Measurements from ENCODE around the gene PELI3. TPM values are rescaled to one million over a fixed set of nuclear protein-coding genes. Genes with fewer than 3 reads are reported as not detected.

PELI3 gene
- total RNA-seq, 1 donor from 2014 or later, result 13.5 TPM

DNA sequence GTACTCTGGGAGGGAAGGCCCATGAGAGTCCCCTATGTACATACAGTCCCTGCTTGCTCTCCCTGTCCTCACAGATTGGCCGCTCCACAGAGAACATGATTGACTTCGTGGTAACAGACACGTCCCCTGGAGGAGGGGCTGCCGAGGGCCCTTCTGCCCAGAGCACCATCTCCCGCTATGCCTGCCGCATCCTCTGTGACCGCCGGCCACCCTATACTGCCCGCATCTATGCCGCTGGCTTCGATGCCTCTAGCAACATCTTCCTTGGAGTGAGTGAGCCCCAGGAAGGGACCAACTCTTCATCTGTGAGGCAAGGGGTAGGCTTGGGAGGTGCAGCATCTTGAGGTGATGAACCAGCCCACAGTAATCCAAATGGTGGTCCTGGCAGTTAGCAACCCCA is 6.5 kb downstream of the PELI3 start:
- DNase-seq (ENCODE audit: low spot score in 2 of 2) (no peak), FAIRE-seq (no peak)

DNA sequence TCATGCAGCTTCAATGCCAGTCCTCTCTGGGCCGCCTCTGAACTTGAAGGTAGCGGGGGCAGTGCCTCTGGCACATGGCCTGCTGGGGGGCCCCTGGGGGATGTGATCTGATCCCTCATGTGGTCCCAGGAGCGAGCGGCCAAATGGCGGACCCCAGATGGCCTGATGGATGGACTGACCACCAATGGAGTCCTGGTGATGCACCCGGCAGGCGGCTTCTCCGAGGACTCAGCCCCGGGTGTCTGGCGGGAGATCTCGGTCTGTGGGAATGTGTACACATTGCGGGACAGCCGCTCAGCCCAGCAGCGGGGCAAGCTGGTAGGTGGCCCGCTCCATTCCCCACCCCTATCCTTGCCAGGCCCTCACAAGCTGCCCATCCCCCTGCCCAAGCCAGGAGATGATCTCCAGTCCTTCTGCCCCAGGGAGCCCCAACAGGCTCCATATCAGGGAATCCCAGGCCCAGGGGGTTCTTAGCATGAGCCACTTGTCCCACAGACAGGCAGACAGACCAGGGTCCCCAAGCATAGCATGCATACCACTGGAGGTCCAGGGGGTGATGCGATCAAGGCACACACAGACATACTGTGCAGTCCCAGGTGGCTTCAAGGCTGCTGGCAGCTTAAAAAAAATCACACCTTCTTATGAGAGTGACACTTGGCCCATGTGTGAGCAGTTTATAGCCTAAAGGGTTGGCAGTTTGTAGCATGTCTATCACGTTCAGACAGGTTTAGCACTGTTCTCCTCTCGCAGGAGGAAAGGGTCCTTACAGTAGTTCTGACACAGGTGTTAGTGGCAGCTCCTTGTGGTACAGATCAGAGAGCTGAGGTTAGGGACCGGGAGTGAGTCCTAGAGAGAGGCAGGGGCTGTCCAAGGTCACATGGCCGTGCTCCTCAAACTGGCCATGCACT is 7.2 kb downstream of the PELI3 start:
- no peak for FAIRE-seq
- no peak for DNase-seq (ENCODE audit: low spot score in 2 of 2)

DNA sequence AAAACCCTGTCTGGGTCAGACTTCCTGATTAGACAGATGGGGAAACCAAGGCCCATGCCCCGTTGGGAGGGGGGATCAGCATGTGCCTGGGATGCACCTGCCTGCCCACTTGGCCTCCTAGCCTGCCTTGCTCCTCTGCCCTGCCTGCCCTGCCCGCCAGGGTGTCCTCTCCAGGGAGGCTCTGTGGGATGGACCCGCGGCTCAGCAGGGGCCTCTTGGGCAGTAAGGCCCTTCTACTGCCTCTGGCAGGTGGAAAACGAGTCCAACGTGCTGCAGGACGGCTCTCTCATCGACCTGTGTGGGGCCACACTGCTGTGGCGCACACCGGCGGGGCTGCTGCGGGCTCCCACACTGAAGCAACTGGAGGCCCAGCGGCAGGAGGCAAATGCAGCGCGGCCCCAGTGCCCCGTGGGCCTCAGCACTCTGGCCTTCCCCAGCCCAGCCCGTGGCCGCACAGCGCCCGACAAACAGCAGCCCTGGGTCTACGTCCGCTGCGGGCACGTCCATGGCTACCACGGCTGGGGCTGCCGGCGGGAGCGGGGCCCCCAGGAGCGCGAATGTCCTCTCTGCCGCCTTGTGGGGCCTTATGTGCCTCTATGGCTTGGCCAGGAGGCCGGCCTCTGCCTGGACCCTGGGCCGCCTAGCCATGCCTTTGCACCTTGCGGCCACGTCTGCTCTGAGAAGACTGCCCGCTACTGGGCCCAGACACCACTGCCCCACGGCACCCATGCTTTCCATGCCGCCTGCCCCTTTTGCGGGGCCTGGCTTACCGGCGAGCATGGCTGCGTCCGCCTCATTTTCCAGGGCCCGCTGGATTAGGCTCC is 8.9 kb downstream of the PELI3 start:
- DNase-seq (ENCODE audit: low spot score in 2 of 2) (no peak), FAIRE-seq (no peak)

DNA sequence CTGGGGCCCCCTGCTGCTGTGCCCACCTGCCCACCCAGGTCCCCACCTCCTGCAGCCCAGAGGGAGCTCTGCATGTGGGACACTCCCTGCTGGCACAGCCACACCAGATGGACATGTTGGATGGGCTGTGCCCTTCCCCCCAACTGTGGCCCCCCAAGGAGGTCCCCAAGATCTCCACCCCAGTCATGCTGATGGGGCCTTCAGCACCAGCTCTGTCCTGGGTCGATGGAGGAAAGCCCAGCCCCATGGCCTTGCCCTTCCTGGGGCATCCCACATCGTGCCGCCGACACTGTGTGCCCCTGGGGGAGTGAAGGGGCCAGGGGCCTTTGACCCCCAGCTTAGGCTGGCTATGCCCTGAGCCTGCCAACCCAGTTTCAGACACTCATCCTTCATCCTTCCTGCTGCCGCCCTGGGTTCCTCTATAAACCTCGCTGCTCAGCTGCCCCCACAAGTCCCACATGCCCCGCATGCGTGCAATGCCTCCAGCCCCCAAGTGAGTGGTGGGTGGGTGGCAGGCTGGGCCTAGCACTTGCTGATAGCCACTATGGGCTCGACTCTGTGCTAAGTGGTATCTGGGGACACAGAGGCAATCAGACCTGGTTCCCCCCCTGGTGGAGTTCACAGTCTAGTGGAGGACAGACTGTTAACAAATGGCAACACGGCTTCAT is 9.6 kb downstream of the PELI3 start:
- DNase-seq (ENCODE audit: low spot score in 2 of 2) (no peak), FAIRE-seq (no peak)

DNA sequence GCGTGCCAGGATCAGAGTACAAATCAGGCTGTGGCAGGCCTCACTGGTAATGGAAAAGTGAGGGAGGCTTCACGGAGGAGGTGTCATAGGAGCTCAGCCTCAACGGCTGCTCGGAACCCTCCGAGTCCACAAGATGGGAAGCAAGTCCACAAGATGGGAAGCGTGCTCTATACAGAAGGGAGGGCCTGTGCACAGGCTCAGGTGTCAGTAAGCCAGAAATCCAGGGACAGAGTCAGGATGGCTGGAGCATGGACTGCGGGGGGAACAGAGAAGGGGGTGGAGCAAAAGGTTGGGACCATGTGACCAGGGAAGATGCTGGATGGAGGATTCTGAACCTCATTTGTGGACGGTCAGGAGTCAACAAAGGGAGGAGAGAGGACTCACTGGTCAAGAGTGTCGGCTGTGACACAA is 10.1 kb downstream of the PELI3 start:
- DNase-seq (ENCODE audit: low spot score in 2 of 2), result peak in 1 of 2 donors; percentile 54
- FAIRE-seq, result no peak

DNA sequence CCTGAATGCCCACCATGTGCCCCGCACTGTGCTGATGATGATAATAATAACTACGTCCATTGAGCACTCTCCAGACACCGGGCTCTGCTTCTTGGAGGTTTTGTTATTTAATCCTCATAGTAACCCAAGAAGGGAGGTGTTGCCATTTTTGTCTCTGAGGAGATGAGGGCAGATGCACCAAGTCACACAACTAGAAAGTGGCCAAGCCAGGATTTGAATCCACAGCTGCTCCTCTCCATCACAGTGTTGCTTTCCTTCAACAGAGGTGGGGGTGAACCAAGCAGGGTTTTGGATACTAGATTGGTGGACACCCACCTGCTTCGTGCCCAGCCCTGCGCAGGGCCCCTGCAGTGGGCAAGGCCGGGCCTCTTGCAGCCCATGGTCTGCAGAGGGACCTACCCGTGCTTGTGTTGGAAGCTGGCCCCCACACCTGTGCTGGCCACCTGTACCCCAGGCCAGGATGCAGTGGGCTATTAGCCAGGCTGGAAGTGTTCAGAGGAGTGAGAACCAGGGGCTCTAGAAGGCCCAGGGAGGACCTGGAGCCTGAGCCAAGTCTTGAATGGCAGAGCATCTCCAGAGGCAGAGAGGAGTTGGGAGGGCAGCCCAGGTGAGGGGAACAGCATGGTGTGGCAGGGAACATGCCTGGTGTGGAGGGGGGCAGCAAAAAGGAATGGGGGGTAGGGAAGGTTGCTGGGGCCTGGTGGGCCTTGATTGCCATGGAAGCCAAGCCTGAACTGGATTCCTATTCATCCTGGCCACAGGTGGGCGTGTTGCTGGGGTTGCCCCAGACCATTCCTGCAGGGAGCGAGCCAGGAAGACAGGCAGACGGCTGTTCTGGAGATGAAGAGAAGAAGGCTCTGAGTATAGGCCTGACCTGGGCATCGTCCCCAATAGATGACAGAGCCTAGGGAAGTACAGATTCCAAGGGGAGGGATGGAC is 10.8 kb downstream of the PELI3 start:
- FAIRE-seq, result no peak
- no peak for DNase-seq (ENCODE audit: low spot score in 2 of 2)

DNA sequence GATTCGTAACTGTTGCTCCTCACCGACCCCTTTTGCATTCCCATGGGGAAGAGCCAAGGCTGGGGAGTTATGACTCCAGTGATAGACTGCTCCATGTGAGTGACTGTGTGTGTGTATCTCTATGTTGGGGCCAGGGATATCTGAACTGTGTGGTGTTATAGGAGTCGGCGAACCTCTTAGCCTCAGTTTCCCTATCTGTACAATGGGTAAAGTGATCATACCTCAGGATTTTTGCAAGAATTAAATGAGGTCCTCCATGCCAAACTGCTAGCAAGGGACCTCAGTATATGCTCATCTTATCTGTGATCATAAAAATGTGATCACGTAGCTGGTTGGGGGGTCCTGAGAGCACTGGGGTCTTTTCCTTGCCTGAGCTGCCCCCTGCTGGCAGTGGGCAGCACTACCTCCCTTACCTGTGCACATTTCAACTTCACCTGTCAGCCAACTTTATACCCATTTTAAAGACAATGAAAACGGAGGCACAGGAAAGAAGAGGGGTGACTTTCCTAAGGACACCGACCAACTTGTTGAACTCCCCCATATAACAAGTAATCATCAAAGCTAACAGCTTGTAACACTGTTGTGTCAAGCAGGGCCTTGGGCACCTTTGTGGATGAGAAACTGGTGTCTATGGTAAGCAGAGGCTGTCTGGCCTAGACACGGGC is 12.2 kb downstream of the PELI3 start:
- DNase-seq (ENCODE audit: low spot score in 2 of 2) (no peak), FAIRE-seq (no peak)

DNA sequence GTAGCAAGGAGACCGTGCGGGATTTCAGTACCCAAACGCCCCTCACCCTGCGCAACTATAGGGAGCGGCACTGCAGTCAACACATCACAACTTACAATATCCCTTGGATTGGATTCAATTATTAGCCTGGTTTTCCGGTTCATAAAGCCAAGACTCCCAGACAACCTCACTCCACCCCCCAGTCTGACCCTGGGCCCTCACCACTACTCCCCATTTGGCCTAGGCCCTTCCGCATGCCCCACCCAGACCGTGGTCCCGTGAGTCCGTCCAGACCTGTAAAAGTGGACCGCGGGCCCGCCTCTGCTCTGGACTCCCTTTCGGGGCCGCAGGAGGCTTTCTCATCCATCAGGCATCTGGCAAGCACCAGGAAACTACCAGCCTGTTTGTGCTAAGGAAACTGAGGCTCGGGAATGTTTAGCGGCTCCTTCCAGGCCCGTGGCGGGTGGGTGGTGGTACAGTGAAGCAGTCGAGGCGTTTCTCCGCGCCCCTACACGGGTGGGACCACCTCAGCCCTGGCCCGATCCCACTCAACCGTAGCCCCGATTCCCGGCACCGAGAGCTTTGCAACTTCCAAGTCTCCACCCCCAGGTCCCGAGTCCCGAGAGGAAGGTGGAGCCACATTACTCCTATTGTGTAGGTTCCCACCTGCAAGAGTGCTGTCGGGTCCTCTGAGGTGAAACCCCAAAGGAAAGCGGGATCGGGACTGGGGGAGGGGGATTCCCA is 12.8 kb downstream of the PELI3 start:
- FAIRE-seq (no peak), DNase-seq (ENCODE audit: low spot score in 2 of 2) (peak in 1 of 2 donors; percentile 39)

DNA sequence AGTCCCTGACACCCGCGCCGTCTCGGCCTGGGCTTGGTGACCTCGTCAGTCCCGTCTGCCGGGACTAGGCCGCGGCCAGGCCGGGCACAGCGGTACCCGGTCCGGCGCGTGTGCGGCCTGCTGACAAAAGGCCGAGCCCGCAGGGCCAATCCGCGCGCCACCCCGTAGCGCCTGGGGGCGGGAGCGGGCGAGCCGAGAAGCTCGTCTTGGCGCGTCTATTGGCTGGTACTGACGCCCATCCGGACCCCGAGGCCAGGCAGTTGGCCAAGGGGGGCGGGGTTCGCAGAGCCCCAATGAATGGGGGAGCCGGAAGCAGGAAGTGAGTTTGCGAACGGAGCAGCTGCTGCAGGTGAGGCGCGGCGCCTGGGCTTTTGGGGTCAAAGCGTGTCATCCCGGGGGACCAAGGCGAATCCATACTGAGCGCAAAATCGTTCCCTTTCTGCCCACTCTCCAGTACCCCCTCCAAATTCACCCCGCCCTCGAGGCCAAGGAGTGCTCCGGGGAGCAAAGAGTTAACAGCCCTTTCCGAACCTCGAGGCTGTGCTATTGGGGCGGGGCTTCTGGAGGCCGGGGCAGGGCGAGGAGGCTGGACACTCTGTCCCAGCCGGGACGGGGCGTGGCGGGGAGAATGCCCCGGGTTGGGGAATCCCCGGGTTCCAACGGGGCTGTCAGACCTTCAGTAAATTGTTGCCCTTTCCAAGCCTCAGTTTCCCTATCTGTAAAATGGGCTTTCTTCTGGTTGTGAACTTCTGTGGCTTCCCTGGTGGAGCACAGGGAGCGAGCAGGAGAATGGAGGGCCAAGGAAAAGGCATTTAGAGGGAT is 13.6 kb downstream of the PELI3 start, which contains the start of gene DPP3:
Gene DPP3, plus strand, starts transcription at position 318 of the 822 bp plus-strand sequence. CDS start 1,767 bp downstream, outside the sequence.
- DNase-seq (ENCODE audit: low spot score in 2 of 2), result peak; percentile 98 to 100
- FAIRE-seq, result no peak

DNA sequence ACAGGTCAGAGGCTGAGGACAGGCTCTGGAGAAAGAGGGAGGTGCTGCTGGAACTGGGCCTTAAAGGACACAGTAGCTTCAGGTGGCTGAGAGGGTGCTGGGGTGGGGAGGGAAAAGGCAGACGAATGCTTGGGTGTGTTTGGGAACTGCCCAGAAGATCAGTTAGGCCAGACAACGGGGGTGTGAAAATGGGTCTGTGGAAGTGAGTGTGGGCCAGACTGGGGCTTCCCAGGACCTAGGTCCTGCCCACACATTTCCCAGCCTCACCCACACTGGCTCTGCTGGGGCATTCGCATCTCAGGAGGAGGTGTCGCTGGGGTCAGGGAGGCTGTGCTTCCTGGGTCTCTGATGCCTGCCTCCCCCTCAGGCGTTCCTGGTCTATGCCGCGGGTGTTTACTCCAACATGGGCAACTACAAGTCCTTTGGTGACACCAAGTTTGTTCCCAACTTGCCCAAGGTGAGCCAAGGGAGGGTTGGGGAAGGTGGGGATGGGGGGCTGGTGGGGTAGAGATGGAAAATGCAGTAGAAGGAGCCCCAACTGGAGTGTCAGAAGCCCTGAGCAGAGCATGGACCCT is 18.2 kb downstream of the PELI3 start:
- no peak for DNase-seq (ENCODE audit: low spot score in 2 of 2)
- no peak for FAIRE-seq

DNA sequence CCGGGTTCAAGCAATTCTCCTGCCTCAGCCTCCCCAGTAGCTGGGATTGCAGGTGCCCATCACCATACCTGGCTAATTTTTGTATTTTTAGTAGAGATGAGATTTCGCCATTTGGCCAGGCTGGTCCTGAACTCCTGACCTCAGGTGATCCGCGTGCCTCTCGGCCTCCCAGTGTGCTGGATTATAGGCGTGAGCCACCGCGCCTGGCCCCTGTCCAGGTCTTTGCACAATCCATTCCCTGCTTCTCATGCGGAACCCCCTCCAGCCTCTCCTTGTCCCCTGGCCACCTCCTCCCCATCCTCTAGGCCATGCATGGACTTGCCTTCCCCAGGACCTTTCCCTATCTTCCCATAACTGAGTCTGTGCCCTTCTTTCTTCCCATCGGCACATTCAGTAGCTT is 22.3 kb downstream of the PELI3 start:
- FAIRE-seq (no peak), DNase-seq (ENCODE audit: low spot score in 2 of 2) (no peak)

DNA sequence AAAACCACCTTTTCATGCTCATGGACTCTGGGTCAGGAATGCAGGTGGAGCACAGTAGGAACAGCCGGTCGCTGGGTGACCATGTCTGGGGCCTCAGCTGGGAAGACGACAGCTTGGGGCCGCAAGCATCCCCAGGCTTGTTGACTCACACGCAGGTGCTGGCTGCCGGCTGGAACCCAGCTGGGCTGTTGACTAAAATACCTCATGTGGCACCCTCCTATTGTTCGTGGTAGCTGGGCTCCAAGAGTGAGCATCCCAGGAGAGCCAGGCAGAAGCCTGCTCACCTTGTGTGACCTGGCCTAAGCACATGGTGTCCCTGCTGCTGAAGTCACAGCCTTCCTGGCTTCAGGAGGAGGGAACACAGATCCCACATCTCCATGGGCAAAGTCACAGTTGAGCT is 22.9 kb downstream of the PELI3 start:
- FAIRE-seq, result no peak
- no peak for DNase-seq (ENCODE audit: low spot score in 2 of 2)

DNA sequence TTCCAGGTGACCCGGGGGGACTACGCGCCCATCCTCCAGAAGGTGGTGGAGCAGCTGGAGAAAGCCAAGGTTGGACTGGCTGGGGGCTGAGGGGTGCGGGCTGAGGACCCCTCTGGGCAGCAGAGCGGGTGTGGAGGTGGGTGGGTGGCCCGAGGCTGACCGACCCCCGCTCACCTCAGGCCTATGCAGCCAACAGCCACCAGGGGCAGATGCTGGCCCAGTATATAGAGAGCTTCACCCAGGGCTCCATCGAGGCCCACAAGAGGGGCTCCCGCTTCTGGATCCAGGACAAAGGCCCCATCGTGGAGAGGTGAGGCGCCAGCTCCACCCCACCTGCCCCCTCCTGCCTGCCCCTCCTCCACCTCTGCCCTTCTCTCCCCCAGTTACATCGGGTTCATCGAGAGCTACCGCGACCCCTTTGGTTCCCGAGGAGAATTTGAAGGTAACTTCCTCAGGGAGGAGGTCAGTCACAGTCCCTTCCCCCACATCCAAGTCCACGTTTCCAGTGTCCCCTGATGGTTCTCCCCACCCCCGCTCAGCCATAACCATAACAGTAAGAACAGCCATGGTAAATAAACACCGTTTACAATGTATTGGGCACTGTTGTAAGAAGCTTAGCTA is 24.7 kb downstream of the PELI3 start:
- FAIRE-seq (no peak), DNase-seq (ENCODE audit: low spot score in 2 of 2) (no peak)

DNA sequence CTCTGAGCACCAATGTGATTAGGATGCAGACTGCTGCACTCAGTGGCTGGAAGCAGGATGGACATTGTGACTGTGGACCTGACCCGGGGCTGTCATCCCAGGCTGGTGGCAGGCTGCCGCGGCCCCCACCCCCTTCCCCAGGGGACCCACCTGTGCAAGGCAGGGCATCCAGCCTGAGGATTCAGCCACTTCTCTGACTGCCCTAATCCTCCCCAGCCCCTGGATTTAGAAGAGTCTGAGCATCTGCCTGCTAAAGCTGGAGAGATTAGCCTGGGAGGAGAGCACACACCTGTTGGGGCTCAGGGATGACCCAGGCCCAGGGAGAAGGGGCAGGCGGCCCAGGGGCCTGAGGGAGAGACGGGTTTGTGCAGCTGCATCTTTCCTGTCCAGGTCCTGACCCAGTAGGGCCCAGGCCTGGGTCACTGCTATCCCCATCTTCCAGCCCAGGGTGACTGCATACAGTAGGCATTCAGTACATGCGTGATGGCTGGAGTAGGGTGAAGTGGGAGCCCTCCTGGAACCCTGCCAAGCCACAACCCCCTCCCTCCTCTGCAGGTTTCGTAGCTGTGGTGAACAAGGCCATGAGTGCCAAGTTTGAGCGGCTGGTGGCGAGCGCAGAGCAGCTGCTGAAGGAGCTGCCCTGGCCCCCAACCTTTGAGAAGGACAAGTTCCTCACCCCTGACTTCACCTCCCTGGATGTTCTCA is 25.6 kb downstream of the PELI3 start:
- DNase-seq (ENCODE audit: low spot score in 2 of 2) (no peak), FAIRE-seq (no peak)

DNA sequence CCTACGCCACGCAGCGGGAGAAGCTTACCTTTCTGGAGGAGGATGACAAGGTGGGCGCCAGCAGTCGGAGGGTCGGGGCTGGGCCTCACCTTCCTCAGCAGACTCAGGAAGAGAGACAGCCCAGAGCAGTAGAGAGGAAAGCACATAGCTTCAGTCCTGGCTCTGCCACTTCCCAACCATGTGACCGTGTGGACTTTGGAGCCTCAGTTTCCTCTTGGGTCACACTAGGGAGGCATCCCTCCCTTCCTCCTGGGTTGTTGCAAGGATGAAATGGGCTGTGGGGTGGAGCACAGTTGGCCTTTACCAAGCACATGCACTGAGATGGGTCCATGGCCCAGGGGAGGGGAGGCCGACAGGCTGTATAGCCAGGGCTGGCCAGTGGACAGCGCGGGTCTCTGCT is 26.4 kb downstream of the PELI3 start:
- no peak for DNase-seq (ENCODE audit: low spot score in 2 of 2)
- no peak for FAIRE-seq

DNA sequence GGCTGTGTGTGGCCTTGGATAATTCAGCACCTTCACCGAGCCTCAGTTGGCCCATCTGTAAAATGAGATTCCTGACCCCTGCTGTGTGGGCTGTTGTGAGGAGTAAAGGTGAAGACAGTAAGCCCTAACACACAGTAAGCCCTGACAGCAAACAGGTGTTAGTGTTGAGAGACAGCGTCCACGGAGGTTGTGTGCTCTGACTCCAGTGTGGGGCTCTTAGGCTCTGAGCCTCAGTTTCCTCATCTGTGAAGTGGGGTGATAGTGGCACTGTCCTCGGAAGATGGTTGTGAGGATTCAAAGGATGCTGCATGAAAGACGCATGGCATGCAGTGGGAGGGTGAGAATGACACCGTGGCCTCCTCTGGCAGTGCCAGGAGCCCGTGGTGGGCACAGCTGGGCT is 27.8 kb downstream of the PELI3 start:
- DNase-seq (ENCODE audit: low spot score in 2 of 2) (no peak), FAIRE-seq (no peak)

All from frontal cortex (tissue), 4 donors.